Smooth muscle cell of the brain vasculature (primary cell): Measurements from ENCODE around the gene JAM3.

ENCODE experiments used
- DNase-seq: peaks from one replicate; pipeline ENCODE4 v3.0.0-alpha.2; 2012; ENCODE audit warnings: low read depth, low spot score

Gene JAM3

GRCh38 chr11:134145715-134146114 lies 76.8 kb downstream of the JAM3 start:
- no peak for DNase-seq

GRCh38 chr11:134146598-134146997 lies 77.7 kb downstream of the JAM3 start:
- DNase-seq: no peak

GRCh38 chr11:134149371-134149770 lies 80.5 kb downstream of the JAM3 start:
- no peak for DNase-seq

- DNase-seq: no peak
Measured at GRCh38 chr11:134150195-134150903, 81.5 kb downstream of the JAM3 start.

GRCh38 chr11:134151083-134151747 lies 82.3 kb downstream of the JAM3 start:
- no peak for DNase-seq

GRCh38 chr11:134152696-134153095 lies 83.8 kb downstream of the JAM3 start:
- DNase-seq: no peak

GRCh38 chr11:134153147-134153905 lies 84.5 kb downstream of the JAM3 start:
- no peak for DNase-seq

GRCh38 chr11:134154441-134154840 lies 85.6 kb downstream of the JAM3 start:
- no peak for DNase-seq

GRCh38 chr11:134155456-134155855 lies 86.6 kb downstream of the JAM3 start:
- no peak for DNase-seq

GRCh38 chr11:134155946-134156865 lies 87.3 kb downstream of the JAM3 start:
- DNase-seq: no peak

- no peak for DNase-seq
Measured at GRCh38 chr11:134157451-134157850, 88.6 kb downstream of the JAM3 start.

- DNase-seq: no peak
Measured at GRCh38 chr11:134158023-134158422, 89.2 kb downstream of the JAM3 start.

- no peak for DNase-seq
Measured at GRCh38 chr11:134159652-134160051, 90.8 kb downstream of the JAM3 start.

GRCh38 chr11:134164490-134165370 lies 95.9 kb downstream of the JAM3 start:
- DNase-seq: no peak

- no peak for DNase-seq
Measured at GRCh38 chr11:134170177-134170918, 101.5 kb downstream of the JAM3 start.

- no peak for DNase-seq
Measured at GRCh38 chr11:134170919-134171281, 102.0 kb downstream of the JAM3 start.

GRCh38 chr11:134171951-134172350 lies 103.1 kb downstream of the JAM3 start:
- no peak for DNase-seq

GRCh38 chr11:134173296-134173695 lies 104.4 kb downstream of the JAM3 start:
- DNase-seq: no peak

- DNase-seq: no peak
Measured at GRCh38 chr11:134176284-134176683, 107.4 kb downstream of the JAM3 start.
